Activated CD4-positive, alpha-beta T cell treated with anti-CD3 and anti-CD28 coated beads for 36 hours (primary cell): Measurements from ENCODE around the gene CRYBG1. TPM values are rescaled to one million over a fixed set of nuclear protein-coding genes. Genes with fewer than 3 reads are reported as not detected.

Source experiments
- ATAC-seq: fragments of 200-7000 bp; cut with Tn5 transposase; one replicate; pipeline ENCODE4 v1.10.0; 2021; ENCODE audit warnings: mild to moderate bottlenecking, moderate library complexity
- CTCF ChIA-PET: fragments of 350-600 bp; sonication (Branson Sonifier 250); formaldehyde crosslinking; loops from one replicate; lab custom pipeline; 2021; ENCODE audit warnings: antibody characterized with exemption; lab: Charles Lee
- POLR2A ChIA-PET: fragments of 350-600 bp; sonication (Branson Sonifier 250); formaldehyde crosslinking; loops from one replicate; lab custom pipeline; 2021; ENCODE audit warnings: antibody characterized with exemption, inconsistent platforms; lab: Charles Lee
- DNase-seq: peaks from one replicate; pipeline ENCODE4 v3.0.0-alpha.2; 2020
- H3K27ac Mint-ChIP-seq: one replicate; pipeline ENCODE4 v1.8.0; 2021; ENCODE audit warnings: mixed read lengths
- H3K27me3 Mint-ChIP-seq: one replicate; pipeline ENCODE4 v1.8.0; 2021; ENCODE audit warnings: mixed read lengths
- H3K36me3 Mint-ChIP-seq: one replicate; pipeline ENCODE4 v1.8.0; 2021; ENCODE audit warnings: low read depth, mixed read lengths
- H3K4me1 Mint-ChIP-seq: one replicate; pipeline ENCODE4 v1.8.0; 2021; ENCODE audit warnings: mixed read lengths
- H3K4me3 Mint-ChIP-seq: one replicate; pipeline ENCODE4 v1.8.0; 2021; ENCODE audit warnings: mild to moderate bottlenecking, moderate library complexity, mixed read lengths
- H3K9me3 Mint-ChIP-seq: one replicate; pipeline ENCODE4 v1.8.0; 2021; ENCODE audit warnings: low read depth, mixed read lengths
- intact Hi-C, 2 experiments: fragments of 100-400 bp; cut with DNase I in 1 of 2; cut with micrococcal nuclease in 1 of 2; formaldehyde crosslinking; loops; one replicate each; pipeline versions ENCODE4 v1.14.2 to v1.15.1; 2022 to 2024; cut with DNase I, micrococcal nuclease
- total RNA-seq, 2 experiments: library from RNA; stranded (reverse); gene quantifications; one replicate each; pipeline ENCODE4 v1.2.3, GENCODE V29; 2021

Gene CRYBG1
- total RNA-seq, 2 experiments from 2014 or later, result 26.2 to 26.6 TPM

DNA sequence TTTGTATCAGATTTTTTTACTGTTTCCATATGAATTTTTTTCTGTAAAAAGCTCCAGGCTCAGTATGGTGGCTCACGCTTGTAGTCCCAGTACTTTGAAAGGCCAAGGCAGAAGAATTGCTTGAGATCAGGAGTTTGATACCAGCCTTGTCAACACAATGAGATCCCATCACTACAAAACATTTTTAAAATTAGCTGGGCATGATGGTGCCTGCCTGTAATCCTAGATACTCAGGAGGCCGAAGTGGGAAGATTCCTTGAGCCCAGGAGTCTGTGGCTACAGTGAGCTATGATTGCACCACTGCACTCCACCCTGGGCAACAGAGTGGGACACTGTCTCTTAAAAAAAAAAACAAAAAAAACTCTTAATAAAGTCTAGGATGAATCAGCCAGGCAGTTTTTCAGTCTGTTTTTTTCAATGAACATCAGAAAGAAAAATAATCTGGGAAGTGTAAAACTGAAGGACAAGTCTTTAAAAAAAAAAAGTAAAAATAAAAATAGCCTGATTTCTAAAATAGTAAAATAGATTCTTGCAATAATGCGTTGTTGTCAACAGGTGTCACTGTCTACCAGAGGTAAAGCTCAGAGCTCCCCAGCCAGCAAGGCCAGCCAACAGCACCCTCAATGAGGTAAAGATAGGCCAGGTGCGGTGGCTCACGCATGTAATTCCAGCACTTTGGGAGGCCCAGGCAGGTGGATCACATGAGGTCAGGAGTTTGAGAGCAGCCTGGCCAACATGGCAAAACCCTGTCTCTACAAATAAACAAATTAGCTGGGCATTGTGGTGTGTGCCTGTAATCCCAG lies 25.7 kb upstream of the CRYBG1 start:
- H3K27ac Mint-ChIP-seq, result no peak overlapping the region
- ChIA-PET CTCF (interaction anchor here (0.5 to 4.0 kb wide), 32 partner anchors 8 to 973 kb away, joined by 3 to 44 read pairs (median 4); partner anchors contain the start of genes ATG5 and CRYBG1), POLR2A (interaction anchor here (0.6 kb wide), 1 partner anchor 620 kb away, joined by 4 read pairs; no protein-coding TSS in a partner anchor)
- ATAC-seq (peak; percentile 78), DNase-seq (peak; percentile 71)
- H3K9me3 Mint-ChIP-seq, result no peaks in the 10 kb centered on the region
- H3K4me3 Mint-ChIP-seq, result no peak overlapping the region
- H3K36me3 Mint-ChIP-seq, result no peaks in the 10 kb centered on the region
- intact Hi-C loops, result loop anchor here (1.0 to 5.0 kb wide), 5 partner anchors 110 to 662 kb away; no protein-coding TSS in a partner anchor
- H3K27me3 Mint-ChIP-seq, result peaks cover 23% of the 10 kb centered on the region
- H3K4me1 Mint-ChIP-seq, result peaks cover 5% of the 10 kb centered on the region

GRCh38 chr6:106339334-106340029 lies 21.0 kb upstream of the CRYBG1 start:
- Mint-ChIP-seq H3K9me3 (no peaks in the 10 kb centered on the region), H3K36me3 (no peaks in the 10 kb centered on the region), H3K4me3 (no peak overlapping the region), H3K27me3 (peaks cover 34% of the 10 kb centered on the region), H3K4me1 (peaks cover 5% of the 10 kb centered on the region), H3K27ac (no peak overlapping the region)
- intact Hi-C loops, result loop anchor here (1.0 to 5.0 kb wide), 6 partner anchors 21 to 658 kb away; partner anchors contain the start of gene CRYBG1 (in 1 of the 2)
- ATAC-seq (peak; percentile 98), DNase-seq (peak; percentile 68)
- POLR2A ChIA-PET, result interaction anchor here (0.7 kb wide), 1 partner anchor 12 kb away, joined by 3 read pairs; no protein-coding TSS in a partner anchor
- CTCF ChIA-PET, result interaction anchor here (0.6 to 2.5 kb wide), 48 partner anchors 8 to 902 kb away, joined by 3 to 16 read pairs (median 4); partner anchors contain the start of genes ATG5 and CRYBG1

- POLR2A ChIA-PET, result no interaction called here
- intact Hi-C loops, result no loop called here
These were observed 13.3 kb upstream of the CRYBG1 start for GRCh38 chr6:106347219-106347618.

DNA sequence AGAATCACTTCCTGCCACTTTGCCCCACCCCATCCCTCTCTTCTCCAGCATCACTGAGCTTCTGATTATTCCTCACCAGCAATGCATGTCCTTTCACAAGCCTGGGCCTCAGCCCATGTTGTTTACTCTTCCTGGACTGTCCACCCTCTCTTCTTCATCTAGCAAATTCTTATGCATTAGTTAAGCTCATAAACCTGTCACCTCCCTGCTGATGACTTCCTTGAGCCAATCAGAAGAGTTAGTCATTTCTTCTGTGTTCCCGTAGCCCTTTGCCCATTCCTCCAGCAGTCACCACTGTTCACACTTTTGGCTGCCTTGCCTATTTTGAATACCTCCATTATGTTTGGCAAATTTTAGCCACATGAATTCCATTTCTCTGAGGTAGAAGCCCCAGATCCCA lies 4.1 kb upstream of the CRYBG1 start:
- Mint-ChIP-seq H3K36me3 (no peaks in the 10 kb centered on the region), H3K27ac (no peak overlapping the region), H3K27me3 (peaks cover 54% of the 10 kb centered on the region), H3K4me1 (peaks cover 11% of the 10 kb centered on the region), H3K4me3 (no peak overlapping the region), H3K9me3 (peaks cover 3% of the 10 kb centered on the region)
- ChIA-PET CTCF (interaction anchor here (0.8 to 1.7 kb wide), 3 partner anchors 17 to 82 kb away, joined by 3 to 6 read pairs (median 5); no protein-coding TSS in a partner anchor), POLR2A (interaction anchor here (0.6 kb wide), 1 partner anchor 671 kb away, joined by 5 read pairs; no protein-coding TSS in a partner anchor)
- intact Hi-C loops, result no loop called here
- DNase-seq (no peak), ATAC-seq (no peak)

More at GRCh38 chr6:106347219-106347618, 13.3 kb upstream of the CRYBG1 start:
- H3K9me3 Mint-ChIP-seq, result no peaks in the 10 kb centered on the region
- no peak overlapping the region for H3K27ac Mint-ChIP-seq
- H3K36me3 Mint-ChIP-seq, result no peaks in the 10 kb centered on the region
- no peaks in the 10 kb centered on the region for H3K4me1 Mint-ChIP-seq
- CTCF ChIA-PET, result interaction anchor here (0.7 to 2.8 kb wide), 9 partner anchors 8 to 219 kb away, joined by 3 to 12 read pairs (median 5); partner anchors contain the start of gene CRYBG1
- DNase-seq, result no peak
- ATAC-seq, result no peak
- no peak overlapping the region for H3K4me3 Mint-ChIP-seq
- H3K27me3 Mint-ChIP-seq, result peaks cover 21% of the 10 kb centered on the region

- ATAC-seq, result no peak
- peaks cover 11% of the 10 kb centered on the region for H3K4me1 Mint-ChIP-seq
- DNase-seq, result no peak
- POLR2A ChIA-PET, result no interaction called here
- no peak overlapping the region for H3K27ac Mint-ChIP-seq
- intact Hi-C loops, result loop anchor here (1.0 to 10.0 kb wide), 4 partner anchors 21 to 615 kb away; partner anchors contain the start of gene CD24 (in 1 of the 2)
- no peaks in the 10 kb centered on the region for H3K9me3 Mint-ChIP-seq
- no peaks in the 10 kb centered on the region for H3K36me3 Mint-ChIP-seq
- peaks cover 47% of the 10 kb centered on the region for H3K27me3 Mint-ChIP-seq
- CTCF ChIA-PET, result interaction anchor here (0.7 to 3.3 kb wide), 9 partner anchors 11 to 638 kb away, joined by 3 to 38 read pairs (median 7); no protein-coding TSS in a partner anchor
- H3K4me3 Mint-ChIP-seq, result peak overlapping the region; percentile 66
These were observed 533 bp upstream of the CRYBG1 start for GRCh38 chr6:106359959-106360409.

DNA sequence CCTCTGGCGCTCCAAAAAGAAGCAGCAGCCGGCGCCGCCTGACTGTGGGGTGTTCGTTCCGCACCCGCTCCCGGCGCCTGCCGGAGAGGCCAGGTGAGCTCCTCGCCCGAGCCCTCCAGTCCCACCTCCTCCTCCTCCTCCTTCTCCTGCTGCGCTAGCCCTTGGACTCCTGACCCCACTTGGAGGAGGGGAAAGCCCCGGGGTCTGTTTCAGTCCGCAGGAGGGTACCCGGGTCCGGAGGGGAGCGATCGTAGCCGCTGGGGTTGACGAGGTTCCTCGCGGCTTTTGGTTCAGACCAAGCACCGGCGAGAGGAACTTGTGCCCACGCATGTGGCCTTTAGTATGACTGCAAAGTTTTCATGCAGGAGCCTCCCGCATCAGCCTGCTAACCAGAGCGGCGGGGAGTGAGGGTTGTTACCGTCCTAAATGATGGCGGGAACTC lies 493 bp downstream of the CRYBG1 start:
- POLR2A ChIA-PET, result interaction anchor here (0.6 kb wide), 1 partner anchor 261 kb away, joined by 3 read pairs; no protein-coding TSS in a partner anchor
- peak; percentile 48 for ATAC-seq
- Mint-ChIP-seq H3K4me1 (peaks cover 11% of the 10 kb centered on the region), H3K4me3 (peak overlapping the region; percentile 69), H3K9me3 (no peaks in the 10 kb centered on the region), H3K36me3 (no peaks in the 10 kb centered on the region), H3K27ac (peak overlapping the region; percentile 19), H3K27me3 (peaks cover 38% of the 10 kb centered on the region)
- peak; percentile 62 for DNase-seq
- intact Hi-C loops, result loop anchor here (1.0 to 10.0 kb wide), 4 partner anchors 22 to 614 kb away; partner anchors contain the start of gene CD24 (in 1 of the 2)
- CTCF ChIA-PET, result interaction anchor here (0.5 to 3.3 kb wide), 17 partner anchors 10 to 637 kb away, joined by 3 to 38 read pairs (median 4); partner anchors contain the start of gene ATG5

DNA sequence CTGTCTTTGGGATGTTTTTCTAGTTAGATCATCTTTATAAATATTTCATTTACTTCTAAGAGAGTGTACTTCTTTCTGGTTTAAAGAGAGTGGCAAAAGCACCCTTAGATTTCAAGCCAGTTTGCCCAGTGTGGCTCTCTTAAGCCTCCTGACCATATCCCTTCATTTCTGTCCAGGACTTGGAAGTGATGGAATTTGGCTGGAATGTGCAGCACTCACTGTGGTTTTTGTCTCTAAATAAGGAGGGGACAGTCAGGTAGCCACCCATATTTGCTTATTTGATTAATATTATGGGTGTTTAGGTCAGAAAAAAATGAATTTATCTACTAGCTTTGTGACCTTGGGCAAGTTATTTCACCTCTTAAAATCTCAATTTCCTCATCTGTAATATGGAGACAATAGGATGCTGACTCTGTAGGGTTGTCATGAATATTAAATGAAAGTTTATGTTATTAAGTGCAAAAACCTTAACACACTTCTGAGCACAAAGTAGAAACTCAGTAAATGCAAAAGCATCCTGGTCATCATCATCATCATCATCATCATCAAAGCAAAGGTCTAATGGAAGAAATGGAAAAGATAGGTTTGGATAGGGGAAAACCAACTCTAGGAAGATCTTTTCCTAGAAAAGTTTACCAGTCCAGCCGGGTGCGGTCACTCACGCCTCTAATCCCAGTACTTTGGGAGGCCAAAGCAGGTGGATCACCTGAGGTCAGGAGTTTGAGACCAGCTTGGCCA lies 3.1 kb downstream of the CRYBG1 start:
- H3K36me3 Mint-ChIP-seq, result no peaks in the 10 kb centered on the region
- ChIA-PET CTCF (interaction anchor here (0.7 kb wide), 1 partner anchor 24 kb away, joined by 3 read pairs; no protein-coding TSS in a partner anchor), POLR2A (no interaction called here)
- ATAC-seq (no peak), DNase-seq (no peak)
- H3K27me3 Mint-ChIP-seq, result peaks cover 29% of the 10 kb centered on the region
- peaks cover 11% of the 10 kb centered on the region for H3K4me1 Mint-ChIP-seq
- no peaks in the 10 kb centered on the region for H3K9me3 Mint-ChIP-seq
- no peak overlapping the region for H3K27ac Mint-ChIP-seq
- no peak overlapping the region for H3K4me3 Mint-ChIP-seq
- intact Hi-C loops, result loop anchor here (5.0 to 10.0 kb wide), 3 partner anchors 84 to 611 kb away; partner anchors contain the start of gene CD24 (in 1 of the 2)

DNA sequence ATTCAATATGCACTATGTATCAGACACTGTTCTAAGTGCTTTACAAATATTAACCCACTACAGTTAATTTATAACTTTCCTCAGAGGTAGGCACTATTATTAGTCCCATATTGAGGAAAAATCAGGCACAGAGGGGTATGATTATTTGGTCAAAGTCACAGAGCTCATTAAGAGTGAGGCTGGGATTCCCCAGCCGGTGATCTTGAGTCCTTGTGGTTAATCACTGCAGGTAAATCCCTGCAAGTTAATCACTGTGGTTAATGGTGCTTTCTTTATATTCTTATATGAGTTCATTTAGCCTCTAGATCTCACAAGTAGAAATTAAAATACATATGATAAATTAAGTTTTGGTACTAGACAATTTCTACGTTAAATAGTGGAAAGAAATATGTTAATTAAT lies 9.2 kb downstream of the CRYBG1 start:
- Mint-ChIP-seq H3K27ac (no peak overlapping the region), H3K36me3 (no peaks in the 10 kb centered on the region), H3K4me3 (no peak overlapping the region), H3K9me3 (no peaks in the 10 kb centered on the region), H3K27me3 (peaks cover 4% of the 10 kb centered on the region), H3K4me1 (peaks cover 12% of the 10 kb centered on the region)
- ChIA-PET CTCF (interaction anchor here (0.9 to 5.5 kb wide), 4 partner anchors 9 to 35 kb away, joined by 3 to 38 read pairs (median 8); partner anchors contain the start of gene CRYBG1), POLR2A (interaction anchor here (0.7 kb wide), 1 partner anchor 70 kb away, joined by 4 read pairs; no protein-coding TSS in a partner anchor)
- intact Hi-C loops, result loop anchor here (10.0 kb wide), 2 partner anchors 195 to 605 kb away; partner anchors contain the start of gene CD24 (in 1 of the 2)
- ATAC-seq (no peak), DNase-seq (no peak)

DNA sequence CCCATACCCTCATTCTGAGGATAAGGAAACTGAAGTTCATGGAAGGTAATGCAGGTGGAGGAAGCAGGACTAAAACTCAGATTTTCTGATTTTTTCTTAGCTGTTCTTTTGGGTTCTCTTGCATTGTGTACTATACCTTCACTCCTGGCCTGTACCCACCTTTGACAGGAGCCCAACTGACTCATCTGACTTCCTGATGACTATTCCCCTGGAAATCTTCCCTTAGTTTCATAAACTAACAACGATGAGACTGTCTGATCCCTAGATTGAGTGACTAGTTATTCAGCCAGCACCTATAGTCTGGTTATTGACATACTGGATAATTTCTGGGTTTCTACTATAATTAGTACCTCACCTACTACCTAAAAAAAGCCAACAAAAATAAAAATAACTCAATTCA lies 10.1 kb downstream of the CRYBG1 start:
- CTCF ChIA-PET, result interaction anchor here (1.1 to 5.5 kb wide), 2 partner anchors 9 to 10 kb away, joined by 3 to 38 read pairs; partner anchors contain the start of gene CRYBG1
- ATAC-seq (no peak), DNase-seq (no peak)
- Mint-ChIP-seq H3K36me3 (no peaks in the 10 kb centered on the region), H3K4me3 (no peak overlapping the region), H3K9me3 (no peaks in the 10 kb centered on the region), H3K27ac (no peak overlapping the region), H3K4me1 (peaks cover 12% of the 10 kb centered on the region), H3K27me3 (peaks cover 10% of the 10 kb centered on the region)
- intact Hi-C loops, result no loop called here
- POLR2A ChIA-PET, result no interaction called here
